Endodermal cell (in vitro differentiated cells): Measurements from ENCODE around the gene GALNT1. TPM values are rescaled to one million over a fixed set of nuclear protein-coding genes. Genes with fewer than 3 reads are reported as not detected.

Experiments used
- DNase-seq: peaks from one replicate; pipeline ENCODE4 v3.0.0-alpha.2; 2017
- H3K27ac ChIP-seq: 2 replicates; pipeline ENCODE4 v1.5.1; 2013; ENCODE audit warnings: mild to moderate bottlenecking, low read depth, low read length, moderate library complexity
- H3K27me3 ChIP-seq: 2 replicates; pipeline ENCODE4 v1.6.1; 2013; ENCODE audit warnings: mild to moderate bottlenecking, low read length, moderate library complexity; ENCODE audit not compliant: insufficient read depth, control insufficient read depth, poor library complexity, severe bottlenecking
- H3K36me3 ChIP-seq: 2 replicates; pipeline ENCODE4 v1.7.0; 2013; ENCODE audit warnings: mild to moderate bottlenecking, low read length, moderate library complexity; ENCODE audit not compliant: control insufficient read depth, insufficient read depth
- H3K4me1 ChIP-seq: one replicate; pipeline ENCODE4 v1.7.0; 2013; ENCODE audit warnings: low read length; ENCODE audit not compliant: control insufficient read depth, insufficient read depth
- H3K4me3 ChIP-seq: 2 replicates; pipeline ENCODE4 v1.5.1; 2013; ENCODE audit warnings: mild to moderate bottlenecking, low read length, moderate library complexity
- H3K9ac ChIP-seq: 2 replicates; pipeline ENCODE4 v1.6.1; 2013; ENCODE audit warnings: mild to moderate bottlenecking, low read length, moderate library complexity; ENCODE audit not compliant: poor library complexity, severe bottlenecking; ENCODE audit errors: extremely low read depth
- H3K9me3 ChIP-seq: 2 replicates; pipeline ENCODE4 v1.6.1; 2013; ENCODE audit warnings: mild to moderate bottlenecking, low read length, moderate library complexity; ENCODE audit not compliant: control insufficient read depth
- H3K27ac Mint-ChIP-seq: 2 replicates; pipeline ENCODE4 v1.8.0; 2020; ENCODE audit warnings: mixed read lengths
- H3K27me3 Mint-ChIP-seq: 2 replicates; pipeline ENCODE4 v1.8.0; 2021; ENCODE audit warnings: mild to moderate bottlenecking, mixed read lengths; ENCODE audit not compliant: insufficient read depth
- H3K36me3 Mint-ChIP-seq: 2 replicates; pipeline ENCODE4 v1.8.0; 2020; ENCODE audit warnings: low read depth, mixed read lengths
- H3K4me1 Mint-ChIP-seq: 2 replicates; pipeline ENCODE4 v1.8.0; 2020; ENCODE audit warnings: mixed read lengths
- H3K4me3 Mint-ChIP-seq: 2 replicates; pipeline ENCODE4 v1.8.0; 2020; ENCODE audit warnings: mild to moderate bottlenecking, moderate library complexity, mixed read lengths
- H3K9me3 Mint-ChIP-seq: 2 replicates; pipeline ENCODE4 v1.8.0; 2020; ENCODE audit warnings: mild to moderate bottlenecking, mixed read lengths
- WGBS, 2 experiments: methylation state at CpG; one replicate each; pipeline versions ENCODE4 v1.1.5 to v1.1.7; 2013; ENCODE audit warnings: missing lambda C conversion rate in 2 of 2, mixed read lengths in 1 of 2; ENCODE audit not compliant: insufficient coverage in 1 of 2, insufficient read length in 1 of 2; 5-methylcytosine and 5-hydroxymethylcytosine counted together
- total RNA-seq, 2 donors: library from RNA; stranded (reverse); fragmentation: NEBNext Ultra II Directional in 1 of 2; extraction: Animal tissue kit (Norgen Biotek cat#: 25700) in 1 of 2; gene quantifications; 2 replicates in 1 of 2; 3 replicates in 1 of 2; pipeline ENCODE4 v1.2.1, GENCODE V29; 2021
- TF ChIP-seq, protein P1 (sequence below): fragments of 200-600 bp; sonication (generic); conservative IDR thresholded peaks from 2 replicates; pipeline ENCODE4 v1.5.0; 2021; ENCODE audit warnings: antibody characterized with exemption, mild to moderate bottlenecking

Gene GALNT1
- total RNA-seq, 2 donors from 2014 or later: 82.5 to 102 TPM

DNA sequence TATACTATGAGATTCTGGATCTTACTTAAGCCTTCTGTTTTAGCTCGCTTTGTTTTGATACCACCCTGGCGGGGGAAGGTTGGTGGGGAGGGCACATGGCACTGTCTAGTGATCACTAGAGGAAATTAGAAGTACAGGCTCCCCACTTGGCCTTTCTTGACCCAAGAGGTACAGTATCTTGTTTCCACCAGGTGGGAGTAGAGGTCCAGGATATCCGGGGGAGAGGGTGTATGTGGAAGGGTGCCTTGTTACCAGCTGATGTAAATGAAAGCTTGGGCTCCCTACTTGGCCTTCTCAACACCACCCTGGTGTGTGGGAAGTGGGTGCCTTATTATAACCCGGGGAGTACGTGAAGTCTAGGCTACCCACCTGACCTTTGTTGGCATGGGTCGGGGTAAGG, 7.5 kb downstream of the GALNT1 start:
- Mint-ChIP-seq H3K9me3 (peaks cover 39% of the 10 kb centered on the region), H3K27ac (peak overlapping the region; percentile 27), H3K4me3 (no peak overlapping the region), H3K36me3 (peaks cover 26% of the 10 kb centered on the region), H3K27me3 (no peaks in the 10 kb centered on the region), H3K4me1 (peaks cover 10% of the 10 kb centered on the region)
- Histone ChIP-seq H3K9me3 (peaks cover 47% of the 10 kb centered on the region), H3K4me1 (no peaks in the 10 kb centered on the region), H3K36me3 (peaks cover 4% of the 10 kb centered on the region), H3K27ac (no peak overlapping the region), H3K27me3 (no peaks in the 10 kb centered on the region), H3K4me3 (no peak overlapping the region), H3K9ac (no peak overlapping the region)
- TF ChIP-seq, protein P1, sequence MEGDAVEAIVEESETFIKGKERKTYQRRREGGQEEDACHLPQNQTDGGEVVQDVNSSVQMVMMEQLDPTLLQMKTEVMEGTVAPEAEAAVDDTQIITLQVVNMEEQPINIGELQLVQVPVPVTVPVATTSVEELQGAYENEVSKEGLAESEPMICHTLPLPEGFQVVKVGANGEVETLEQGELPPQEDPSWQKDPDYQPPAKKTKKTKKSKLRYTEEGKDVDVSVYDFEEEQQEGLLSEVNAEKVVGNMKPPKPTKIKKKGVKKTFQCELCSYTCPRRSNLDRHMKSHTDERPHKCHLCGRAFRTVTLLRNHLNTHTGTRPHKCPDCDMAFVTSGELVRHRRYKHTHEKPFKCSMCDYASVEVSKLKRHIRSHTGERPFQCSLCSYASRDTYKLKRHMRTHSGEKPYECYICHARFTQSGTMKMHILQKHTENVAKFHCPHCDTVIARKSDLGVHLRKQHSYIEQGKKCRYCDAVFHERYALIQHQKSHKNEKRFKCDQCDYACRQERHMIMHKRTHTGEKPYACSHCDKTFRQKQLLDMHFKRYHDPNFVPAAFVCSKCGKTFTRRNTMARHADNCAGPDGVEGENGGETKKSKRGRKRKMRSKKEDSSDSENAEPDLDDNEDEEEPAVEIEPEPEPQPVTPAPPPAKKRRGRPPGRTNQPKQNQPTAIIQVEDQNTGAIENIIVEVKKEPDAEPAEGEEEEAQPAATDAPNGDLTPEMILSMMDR: peak; percentile 76
- WGBS, 2 experiments: 85 to 100% methylated on average over 4 to 6 of the region's 6 CpGs
- DNase-seq: peak; percentile 70

DNA sequence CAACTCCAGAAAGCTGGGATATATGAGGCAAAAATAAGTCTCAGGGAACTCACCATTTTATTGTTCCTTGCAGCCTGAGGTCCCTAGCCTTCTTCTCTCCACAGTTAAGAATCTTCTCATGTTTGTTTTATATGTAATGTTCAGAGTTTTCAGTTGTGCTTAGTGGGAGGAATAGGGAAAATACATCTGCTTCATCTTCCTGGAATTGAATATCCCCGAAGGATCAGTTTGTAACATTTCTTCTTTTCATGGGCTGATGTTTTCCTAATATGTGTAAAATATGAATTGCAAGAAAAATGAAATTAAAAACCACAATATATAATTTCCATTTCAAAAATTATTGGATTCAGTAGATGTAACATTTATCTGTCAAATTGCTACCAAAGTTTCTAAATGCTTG, 8.0 kb downstream of the GALNT1 start:
- H3K4me1 ChIP-seq: no peaks in the 10 kb centered on the region
- H3K27ac ChIP-seq: no peak overlapping the region
- H3K4me3 ChIP-seq: no peak overlapping the region
- Mint-ChIP-seq H3K27me3 (no peaks in the 10 kb centered on the region), H3K27ac (no peak overlapping the region), H3K4me3 (no peak overlapping the region), H3K9me3 (peaks cover 34% of the 10 kb centered on the region), H3K36me3 (peaks cover 22% of the 10 kb centered on the region), H3K4me1 (peaks cover 10% of the 10 kb centered on the region)
- no peak for DNase-seq
- H3K27me3 ChIP-seq: no peaks in the 10 kb centered on the region
- 93% methylated on average over 1 of the region's 1 CpG; no CpG with 5 or more reads in 1 of the 2 experiments for WGBS, 2 experiments
- peaks cover 4% of the 10 kb centered on the region for H3K36me3 ChIP-seq
- TF ChIP-seq, protein P1: no peak
- peaks cover 41% of the 10 kb centered on the region for H3K9me3 ChIP-seq
- no peak overlapping the region for H3K9ac ChIP-seq

DNA sequence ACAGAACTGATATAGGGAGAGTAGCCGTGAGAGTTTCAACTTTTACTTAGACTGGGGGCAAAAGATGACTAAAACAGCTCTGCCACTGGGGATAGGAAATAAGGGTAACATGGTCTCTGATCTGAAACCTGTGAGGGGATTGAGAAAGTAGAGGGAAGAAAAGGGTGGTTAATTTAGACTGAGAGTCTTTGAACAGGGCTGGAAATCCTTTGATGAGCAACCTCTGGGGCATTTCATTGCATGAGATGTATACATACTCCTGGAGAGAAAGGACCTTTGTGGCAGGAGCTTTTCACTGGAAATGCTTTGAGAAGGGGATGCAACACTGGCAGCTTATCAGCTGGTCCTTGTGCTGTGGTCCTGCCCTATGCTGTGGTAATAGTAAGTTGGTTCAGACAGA, 9.4 kb downstream of the GALNT1 start:
- H3K27ac Mint-ChIP-seq: no peak overlapping the region
- peaks cover 13% of the 10 kb centered on the region for H3K4me1 Mint-ChIP-seq
- Histone ChIP-seq H3K9ac (no peak overlapping the region), H3K4me1 (no peaks in the 10 kb centered on the region), H3K27ac (no peak overlapping the region), H3K4me3 (no peak overlapping the region), H3K9me3 (peaks cover 27% of the 10 kb centered on the region), H3K36me3 (no peaks in the 10 kb centered on the region), H3K27me3 (no peaks in the 10 kb centered on the region)
- H3K4me3 Mint-ChIP-seq: no peak overlapping the region
- WGBS, 2 experiments: 80 to 90% methylated on average over 1 of the region's 1 CpG
- H3K27me3 Mint-ChIP-seq: no peaks in the 10 kb centered on the region
- peaks cover 20% of the 10 kb centered on the region for H3K9me3 Mint-ChIP-seq
- peaks cover 8% of the 10 kb centered on the region for H3K36me3 Mint-ChIP-seq
- no peak for DNase-seq
- TF ChIP-seq, protein P1: no peak
